Mucosa of stomach (tissue), 1 donor: ENCODE results near the gene RTKN2.
A peak's percentile ranks its signal among the peaks of the same experiment; 100 is the strongest.
"Not testable (repeated sequence)": the region's sequence is repeated elsewhere in the genome, so short reads cannot be mapped to it uniquely, and the experiment has no call there.

ENCODE experiments used
- H3K27me3 ChIP-seq: one replicate; pipeline ENCODE4 v1.7.0; 2013; ENCODE audit warnings: mild to moderate bottlenecking, low read length; ENCODE audit not compliant: control insufficient read depth, insufficient read depth
- H3K36me3 ChIP-seq: one replicate; pipeline ENCODE4 v1.7.0; 2013; ENCODE audit warnings: low read length; ENCODE audit not compliant: control insufficient read depth, insufficient read depth
- H3K4me1 ChIP-seq: one replicate; pipeline ENCODE4 v1.7.0; 2013; ENCODE audit warnings: mild to moderate bottlenecking, low read length; ENCODE audit not compliant: control insufficient read depth, insufficient read depth
- H3K4me3 ChIP-seq: one replicate; pipeline ENCODE4 v1.7.0; 2013; ENCODE audit warnings: low read length
- H3K9ac ChIP-seq: one replicate; pipeline ENCODE4 v1.7.0; 2013; ENCODE audit warnings: mild to moderate bottlenecking, low read length, moderate library complexity
- H3K9me3 ChIP-seq: one replicate; pipeline ENCODE4 v1.7.0; 2013; ENCODE audit warnings: mild to moderate bottlenecking, low read length, moderate library complexity; ENCODE audit not compliant: control insufficient read depth
- donor health status: Pancreatic carcinoma.

Gene RTKN2

DNA sequence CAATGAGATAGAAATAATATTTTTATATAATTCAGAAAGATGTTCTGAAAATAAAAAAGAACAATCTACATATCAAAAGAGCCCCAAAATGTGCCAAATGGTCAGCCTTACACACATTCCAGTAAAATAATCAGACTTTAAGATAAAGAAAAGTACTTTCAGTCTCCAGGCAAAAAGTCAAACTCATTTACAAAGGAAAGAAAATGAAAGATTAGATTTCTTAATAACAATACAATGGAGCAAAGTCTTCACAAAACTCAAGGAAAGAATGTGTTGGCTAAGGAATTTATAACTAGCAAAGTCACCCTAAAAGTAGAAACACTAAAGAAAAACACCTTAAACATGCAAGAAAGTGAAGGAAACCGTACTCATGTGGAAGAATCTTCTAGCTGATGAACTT lies 16.6 kb downstream of the RTKN2 start:
- Histone ChIP-seq H3K9ac (no peak overlapping the region), H3K9me3 (no peaks in the 10 kb centered on the region), H3K36me3 (no peaks in the 10 kb centered on the region)

GRCh38 chr10:62250594-62251198 lies 17.9 kb downstream of the RTKN2 start:
- Histone ChIP-seq H3K9me3 (no peaks in the 10 kb centered on the region), H3K4me3 (no peak overlapping the region), H3K9ac (no peak overlapping the region), H3K36me3 (no peaks in the 10 kb centered on the region), H3K4me1 (no peaks in the 10 kb centered on the region), H3K27me3 (no peaks in the 10 kb centered on the region)

More for the DNA sequence above, 16.6 kb downstream of the RTKN2 start:
- no peaks in the 10 kb centered on the region for H3K4me1 ChIP-seq
- H3K27me3 ChIP-seq = no peaks in the 10 kb centered on the region
- no peak overlapping the region for H3K4me3 ChIP-seq

GRCh38 chr10:62249957-62250356 lies 18.7 kb downstream of the RTKN2 start:
- Histone ChIP-seq H3K9me3 (no peaks in the 10 kb centered on the region), H3K36me3 (no peaks in the 10 kb centered on the region), H3K4me1 (no peaks in the 10 kb centered on the region), H3K4me3 (no peak overlapping the region), H3K27me3 (no peaks in the 10 kb centered on the region), H3K9ac (no peak overlapping the region)

DNA sequence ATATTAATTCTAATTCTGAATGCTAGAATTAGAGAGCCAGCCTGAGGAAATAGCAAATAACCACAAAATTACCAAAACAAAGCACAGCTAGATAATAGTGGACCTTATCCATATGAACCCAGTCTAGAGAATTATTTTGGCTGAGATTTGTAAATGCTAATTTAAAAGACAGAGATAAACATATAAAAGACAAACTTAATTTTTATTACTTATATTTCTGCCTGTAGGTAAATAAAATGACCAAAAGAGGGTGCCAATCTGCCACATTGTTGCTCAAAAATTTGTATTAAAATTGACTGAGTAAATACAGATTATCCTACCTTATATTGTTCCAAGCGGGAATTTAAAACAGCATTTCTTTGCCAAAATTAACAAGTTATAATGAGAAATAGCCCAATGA lies 20.2 kb downstream of the RTKN2 start:
- H3K9me3 ChIP-seq = no peaks in the 10 kb centered on the region
- H3K9ac ChIP-seq = no peak overlapping the region
- H3K36me3 ChIP-seq = no peaks in the 10 kb centered on the region
- peaks cover 2% of the 10 kb centered on the region for H3K4me1 ChIP-seq
- no peak overlapping the region for H3K4me3 ChIP-seq
- H3K27me3 ChIP-seq = no peaks in the 10 kb centered on the region

DNA sequence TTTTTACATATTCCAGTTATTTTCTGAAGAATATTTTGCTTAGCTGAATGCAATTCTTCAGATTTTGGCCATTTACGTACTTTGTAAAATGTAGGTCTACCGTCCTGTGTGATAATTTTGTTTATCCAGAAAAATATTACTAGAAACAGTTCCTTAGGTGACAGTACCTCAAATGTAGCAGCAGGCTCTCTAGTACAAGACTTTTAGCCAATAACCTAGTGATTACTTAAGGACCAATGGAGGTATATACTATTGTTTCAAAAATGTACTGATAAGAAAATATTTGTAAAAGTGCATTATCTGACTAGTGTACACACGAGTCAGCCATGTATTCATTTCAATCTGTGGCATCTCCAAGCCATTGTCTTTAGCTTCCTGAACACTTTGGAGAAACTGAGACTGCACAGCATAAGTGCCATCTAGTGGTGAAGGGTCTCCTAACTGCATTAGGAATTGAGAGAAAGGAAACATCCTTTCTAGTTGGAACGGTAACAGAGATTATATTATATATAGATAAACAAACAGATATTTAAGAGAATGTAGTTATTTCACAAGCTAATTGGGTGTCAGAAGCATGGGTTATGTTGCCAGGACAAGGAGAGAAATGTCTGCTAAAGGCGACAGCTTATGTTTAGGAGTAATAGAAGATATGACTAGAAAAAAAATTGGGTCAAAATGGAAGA lies 23.7 kb downstream of the RTKN2 start:
- Histone ChIP-seq H3K27me3 (no peaks in the 10 kb centered on the region), H3K4me1 (peaks cover 6% of the 10 kb centered on the region), H3K9me3 (no peaks in the 10 kb centered on the region), H3K36me3 (no peaks in the 10 kb centered on the region), H3K4me3 (no peak overlapping the region), H3K9ac (no peak overlapping the region)

GRCh38 chr10:62244088-62244487 lies 24.6 kb downstream of the RTKN2 start:
- Histone ChIP-seq H3K9me3 (no peaks in the 10 kb centered on the region), H3K9ac (peak overlapping the region; percentile 3), H3K36me3 (no peaks in the 10 kb centered on the region), H3K4me1 (peaks cover 6% of the 10 kb centered on the region), H3K4me3 (no peak overlapping the region), H3K27me3 (no peaks in the 10 kb centered on the region)

DNA sequence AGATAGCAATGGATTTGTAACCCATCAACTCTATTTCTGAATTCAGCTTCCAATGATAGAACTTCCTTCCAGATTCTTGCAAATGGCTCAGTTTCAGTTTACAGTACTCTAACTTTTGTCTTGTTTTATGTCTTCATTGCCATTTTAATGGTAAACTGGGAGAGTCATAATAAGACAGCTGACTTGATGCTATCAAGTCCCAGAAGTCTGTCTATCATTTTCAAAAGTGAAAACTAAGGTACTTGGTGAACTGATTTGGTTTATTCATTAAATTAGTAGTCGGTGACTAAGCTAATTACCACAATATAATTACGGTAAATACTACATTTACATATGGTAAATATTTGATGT lies 25.0 kb downstream of the RTKN2 start:
- H3K4me3 ChIP-seq = no peak overlapping the region
- no peaks in the 10 kb centered on the region for H3K9me3 ChIP-seq
- H3K9ac ChIP-seq = peak overlapping the region; percentile 3

DNA sequence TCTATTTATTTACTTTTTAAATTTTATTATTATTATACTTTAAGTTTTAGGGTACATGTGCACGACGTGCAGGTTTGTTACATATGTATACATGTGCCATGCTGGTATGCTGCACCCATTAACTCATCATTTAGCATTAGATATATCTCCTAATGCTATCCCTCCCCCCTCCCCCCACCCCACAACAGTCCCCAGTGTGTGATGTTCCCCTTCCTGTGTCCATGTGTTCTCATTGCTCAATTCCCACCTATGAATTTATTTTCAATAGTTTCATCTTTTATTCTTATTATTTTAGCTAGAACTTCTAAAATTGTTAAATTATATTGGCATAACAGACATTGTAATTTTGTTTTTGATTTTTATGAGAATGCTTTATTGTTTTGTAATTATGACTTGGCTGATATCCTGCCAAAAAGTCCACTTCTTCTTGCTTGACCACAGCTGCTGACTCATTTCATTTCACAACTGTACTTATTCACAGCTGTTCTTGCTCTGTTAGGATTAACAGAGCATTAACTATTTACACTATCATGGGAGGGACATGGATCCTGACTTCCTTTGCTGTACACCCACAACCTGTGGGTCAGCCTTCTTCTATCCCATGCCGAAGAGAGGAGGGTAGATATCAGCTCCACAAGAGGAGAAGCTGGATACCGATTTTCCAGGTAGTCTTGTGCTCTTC lies 25.5 kb downstream of the RTKN2 start:
- H3K4me3 ChIP-seq, H3K4me1 ChIP-seq: not testable (repeated sequence)
- H3K9ac ChIP-seq = peak overlapping the region; percentile 3

More for the DNA sequence above, 25.0 kb downstream of the RTKN2 start:
- H3K4me1 ChIP-seq = peaks cover 6% of the 10 kb centered on the region
- H3K27me3 ChIP-seq = no peaks in the 10 kb centered on the region
- no peaks in the 10 kb centered on the region for H3K36me3 ChIP-seq

DNA sequence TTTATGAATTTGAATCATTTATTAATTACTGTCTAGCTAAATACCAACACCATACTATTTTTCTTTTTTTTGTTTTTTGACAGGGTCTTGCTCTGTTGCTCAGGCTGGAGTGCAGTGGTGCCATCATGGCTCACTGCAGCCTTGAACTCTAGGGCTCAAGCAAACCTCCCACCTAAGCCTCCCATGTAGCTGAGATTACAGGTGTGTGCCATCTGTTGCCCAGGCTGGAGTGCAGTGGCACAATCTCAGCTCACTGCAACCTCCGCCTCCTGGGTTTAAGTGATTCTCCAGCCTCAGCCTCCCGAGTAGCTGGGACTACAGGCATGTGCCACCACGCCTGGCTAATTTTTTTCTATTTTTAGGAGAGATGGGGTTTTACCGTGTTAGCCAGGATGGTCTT lies 27.1 kb downstream of the RTKN2 start:
- not testable (repeated sequence) for H3K9ac ChIP-seq, H3K36me3 ChIP-seq, H3K4me3 ChIP-seq, H3K9me3 ChIP-seq, H3K4me1 ChIP-seq, H3K27me3 ChIP-seq

More for the DNA sequence above, 25.5 kb downstream of the RTKN2 start:
- not testable (repeated sequence) for H3K9me3 ChIP-seq, H3K36me3 ChIP-seq, H3K27me3 ChIP-seq

- H3K36me3 ChIP-seq = no peaks in the 10 kb centered on the region
- no peak overlapping the region for H3K4me3 ChIP-seq
- no peaks in the 10 kb centered on the region for H3K27me3 ChIP-seq
- peaks cover 6% of the 10 kb centered on the region for H3K4me1 ChIP-seq
- H3K9me3 ChIP-seq = no peaks in the 10 kb centered on the region
- no peak overlapping the region for H3K9ac ChIP-seq
Measured at GRCh38 chr10:62239994-62240393, 28.6 kb downstream of the RTKN2 start.

DNA sequence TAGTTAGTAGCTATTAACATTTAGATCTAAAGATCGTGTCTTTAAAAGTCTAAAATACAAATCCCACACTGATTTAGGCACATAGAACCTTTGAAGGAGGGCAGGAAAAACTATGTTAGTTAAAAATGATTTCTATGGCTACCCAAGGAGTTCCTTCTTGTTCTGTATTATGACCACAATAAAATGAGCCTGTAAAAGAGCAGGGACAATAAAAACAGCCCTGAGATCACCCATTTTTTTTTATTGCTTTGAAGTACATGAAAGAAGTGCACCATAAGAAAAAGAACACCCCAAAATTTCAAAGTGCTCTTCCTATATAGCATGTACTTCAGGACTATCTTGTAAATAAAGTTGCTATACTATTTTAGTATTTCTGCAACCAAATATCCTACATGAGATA lies 29.8 kb downstream of the RTKN2 start:
- Histone ChIP-seq H3K4me3 (no peak overlapping the region), H3K27me3 (no peaks in the 10 kb centered on the region), H3K9me3 (no peaks in the 10 kb centered on the region), H3K9ac (no peak overlapping the region), H3K36me3 (no peaks in the 10 kb centered on the region), H3K4me1 (peaks cover 6% of the 10 kb centered on the region)

- no peaks in the 10 kb centered on the region for H3K27me3 ChIP-seq
- H3K9ac ChIP-seq = no peak overlapping the region
- no peaks in the 10 kb centered on the region for H3K9me3 ChIP-seq
- H3K4me1 ChIP-seq = no peaks in the 10 kb centered on the region
- H3K36me3 ChIP-seq = no peaks in the 10 kb centered on the region
- no peak overlapping the region for H3K4me3 ChIP-seq
Measured at GRCh38 chr10:62237966-62238365, 30.7 kb downstream of the RTKN2 start.
